Upper lobe of right lung (tissue), 1 donor: ENCODE measurements around the gene FBF1. TPM values are rescaled to one million over a fixed set of nuclear protein-coding genes. Genes with fewer than 3 reads are reported as not detected.

Source experiments
- ATAC-seq: fragments of 200-7000 bp; cut with Tn5 transposase; one replicate; pipeline ENCODE4 v1.9.1; 2020; ENCODE audit warnings: mild to moderate bottlenecking, moderate library complexity
- DNase-seq: peaks from one replicate; pipeline ENCODE4 v3.0.0-alpha.2; 2020
- H3K27ac ChIP-seq: fragments of 200-600 bp; one replicate; pipeline ENCODE4 v1.8.0; 2022
- H3K27me3 ChIP-seq: fragments of 200-600 bp; one replicate; pipeline ENCODE4 v1.8.0; 2022; ENCODE audit warnings: mild to moderate bottlenecking
- H3K36me3 ChIP-seq: fragments of 200-600 bp; one replicate; pipeline ENCODE4 v1.8.0; 2022
- H3K4me1 ChIP-seq: fragments of 200-600 bp; one replicate; pipeline ENCODE4 v1.8.0; 2022
- H3K4me3 ChIP-seq: fragments of 200-600 bp; one replicate; pipeline ENCODE4 v1.8.0; 2022; ENCODE audit warnings: mild to moderate bottlenecking
- H3K9me3 ChIP-seq: fragments of 200-600 bp; one replicate; pipeline ENCODE4 v1.8.0; 2022
- intact Hi-C: fragments of 100-400 bp; cut with DNase I; formaldehyde crosslinking; loops from one replicate; pipeline ENCODE4 v1.11.0; 2022
- total RNA-seq: library from RNA; stranded (reverse); fragmentation: NEBNext Ultra II Directional; extraction: Animal tissue kit (Norgen Biotek cat#: 25700); gene quantifications from one replicate; pipeline ENCODE4 v1.2.1, GENCODE V29; 2021
- TF ChIP-seq, protein P1 (sequence below): fragments of 200-600 bp; IDR thresholded peaks from one replicate; pipeline ENCODE4 v1.8.0; 2022; ENCODE audit warnings: antibody characterized with exemption
- donor health status: DM: no; HTN: yes; CAD: no; lungs with severe emphysema.

FBF1 gene
- total RNA-seq, 1 donor from 2014 or later, result 11.3 TPM

DNA sequence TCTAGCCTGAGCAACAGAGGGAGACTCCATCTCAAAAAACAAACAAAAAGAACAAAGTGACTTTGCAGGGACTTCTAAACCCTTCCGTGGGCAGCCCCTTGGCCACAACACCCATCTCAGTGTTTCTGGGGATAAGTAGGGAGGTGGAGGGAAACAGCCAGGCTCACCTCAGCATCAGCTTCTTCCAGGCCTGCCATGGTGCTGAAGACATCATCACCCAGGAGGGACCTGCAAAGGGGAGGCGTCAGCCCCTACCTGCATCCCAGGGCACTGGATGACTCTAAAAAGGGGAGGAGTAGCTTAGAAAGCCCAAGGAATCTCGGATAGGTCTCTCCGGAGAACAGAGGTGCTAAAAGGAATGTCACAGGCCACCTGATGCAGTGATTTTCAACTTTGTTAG is 9.8 kb downstream of the FBF1 start:
- TF ChIP-seq, protein P1, sequence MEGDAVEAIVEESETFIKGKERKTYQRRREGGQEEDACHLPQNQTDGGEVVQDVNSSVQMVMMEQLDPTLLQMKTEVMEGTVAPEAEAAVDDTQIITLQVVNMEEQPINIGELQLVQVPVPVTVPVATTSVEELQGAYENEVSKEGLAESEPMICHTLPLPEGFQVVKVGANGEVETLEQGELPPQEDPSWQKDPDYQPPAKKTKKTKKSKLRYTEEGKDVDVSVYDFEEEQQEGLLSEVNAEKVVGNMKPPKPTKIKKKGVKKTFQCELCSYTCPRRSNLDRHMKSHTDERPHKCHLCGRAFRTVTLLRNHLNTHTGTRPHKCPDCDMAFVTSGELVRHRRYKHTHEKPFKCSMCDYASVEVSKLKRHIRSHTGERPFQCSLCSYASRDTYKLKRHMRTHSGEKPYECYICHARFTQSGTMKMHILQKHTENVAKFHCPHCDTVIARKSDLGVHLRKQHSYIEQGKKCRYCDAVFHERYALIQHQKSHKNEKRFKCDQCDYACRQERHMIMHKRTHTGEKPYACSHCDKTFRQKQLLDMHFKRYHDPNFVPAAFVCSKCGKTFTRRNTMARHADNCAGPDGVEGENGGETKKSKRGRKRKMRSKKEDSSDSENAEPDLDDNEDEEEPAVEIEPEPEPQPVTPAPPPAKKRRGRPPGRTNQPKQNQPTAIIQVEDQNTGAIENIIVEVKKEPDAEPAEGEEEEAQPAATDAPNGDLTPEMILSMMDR, result no peak
- Histone ChIP-seq H3K4me3 (no peak overlapping the region), H3K4me1 (no peaks in the 10 kb centered on the region), H3K27ac (no peak overlapping the region), H3K27me3 (no peaks in the 10 kb centered on the region), H3K9me3 (no peaks in the 10 kb centered on the region), H3K36me3 (no peaks in the 10 kb centered on the region)
- DNase-seq, result no peak
- no peak for ATAC-seq
- intact Hi-C loops, result no loop called here

DNA sequence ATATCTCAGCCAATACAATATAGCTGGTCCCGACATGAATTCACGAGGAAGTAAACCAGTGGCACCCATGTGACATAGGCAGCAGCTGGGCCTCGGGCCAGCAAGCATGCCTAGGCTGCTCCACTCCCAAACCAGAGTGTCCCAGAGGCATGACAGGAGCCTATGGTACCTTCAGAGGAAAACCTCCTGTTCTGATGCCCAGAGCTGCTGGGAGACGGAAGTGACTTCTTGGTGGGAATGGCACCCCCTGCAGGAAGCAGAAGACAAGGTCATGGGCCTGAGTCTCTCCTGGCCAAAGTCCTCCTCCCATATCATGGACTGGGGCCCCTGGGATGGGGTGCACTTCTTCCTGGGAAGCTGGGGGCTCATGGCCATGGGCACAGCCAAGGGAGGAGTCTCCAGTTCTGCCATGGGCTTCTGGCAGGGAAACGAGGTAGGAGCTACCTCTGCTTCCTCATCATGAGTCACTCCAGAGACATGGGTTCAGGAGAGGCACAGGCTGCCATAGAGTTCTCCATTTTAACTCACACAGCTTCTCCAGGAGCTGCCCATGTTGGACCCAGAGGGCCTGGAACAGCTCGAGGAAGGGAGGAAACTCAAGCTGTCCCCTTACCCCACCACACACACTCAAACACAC is 13.4 kb downstream of the FBF1 start:
- intact Hi-C loops, result no loop called here
- ATAC-seq, result peak; percentile 90

DNA sequence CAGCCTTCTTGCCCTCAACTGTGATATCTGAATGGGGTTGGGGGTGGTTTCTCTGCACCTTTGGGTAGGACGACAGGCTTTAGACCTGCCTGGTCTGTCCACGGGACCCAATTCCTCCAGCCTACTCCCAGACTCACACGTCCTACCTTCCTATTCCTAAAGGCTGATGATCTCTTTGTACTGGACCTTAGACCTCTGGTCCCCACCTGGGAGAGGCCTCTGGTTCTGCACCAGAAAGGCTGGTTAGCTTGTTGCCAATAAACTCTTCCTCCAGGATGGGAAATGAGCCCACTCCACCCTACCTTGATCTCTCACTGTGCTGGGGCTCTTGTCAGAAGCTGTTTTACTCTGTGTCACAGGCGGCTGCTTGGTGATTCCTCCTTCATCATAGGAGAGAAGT is 14.4 kb downstream of the FBF1 start:
- no peak for ATAC-seq
- Histone ChIP-seq H3K27ac (no peak overlapping the region), H3K4me1 (no peaks in the 10 kb centered on the region), H3K9me3 (no peaks in the 10 kb centered on the region), H3K4me3 (no peak overlapping the region), H3K36me3 (no peaks in the 10 kb centered on the region), H3K27me3 (no peaks in the 10 kb centered on the region)
- TF ChIP-seq, protein P1, result no peak
- no peak for DNase-seq
- intact Hi-C loops, result no loop called here

More for the DNA sequence above, 13.4 kb downstream of the FBF1 start:
- DNase-seq, result no peak
- Histone ChIP-seq H3K27ac (no peak overlapping the region), H3K4me3 (no peak overlapping the region), H3K4me1 (no peaks in the 10 kb centered on the region), H3K27me3 (no peaks in the 10 kb centered on the region), H3K36me3 (no peaks in the 10 kb centered on the region), H3K9me3 (no peaks in the 10 kb centered on the region)
- TF ChIP-seq, protein P1, result peak; percentile 43

DNA sequence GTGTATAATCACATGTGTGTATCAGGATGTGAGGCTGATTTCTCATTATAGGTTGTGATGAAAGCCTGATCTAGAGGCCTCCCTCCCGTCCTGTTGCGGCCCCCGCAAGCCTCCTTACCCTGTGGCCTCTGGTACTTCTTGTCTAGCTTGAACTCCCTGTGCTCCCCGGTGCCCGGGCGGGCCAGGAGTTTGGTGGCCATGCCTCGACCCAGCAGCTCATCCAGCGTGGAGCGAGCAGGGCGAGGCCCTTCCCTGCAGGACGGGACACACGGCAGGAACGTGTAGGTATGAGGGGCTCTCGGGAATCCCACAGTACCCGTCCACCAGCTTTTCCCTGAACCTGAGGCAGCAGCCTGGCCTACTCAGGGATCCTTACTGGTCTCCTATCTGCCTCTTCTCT is 14.9 kb downstream of the FBF1 start:
- ATAC-seq, result no peak
- TF ChIP-seq, protein P1, result no peak
- Histone ChIP-seq H3K9me3 (no peaks in the 10 kb centered on the region), H3K27ac (no peak overlapping the region), H3K4me1 (no peaks in the 10 kb centered on the region), H3K4me3 (no peak overlapping the region), H3K36me3 (no peaks in the 10 kb centered on the region), H3K27me3 (no peaks in the 10 kb centered on the region)
- DNase-seq, result no peak
- intact Hi-C loops, result no loop called here

DNA sequence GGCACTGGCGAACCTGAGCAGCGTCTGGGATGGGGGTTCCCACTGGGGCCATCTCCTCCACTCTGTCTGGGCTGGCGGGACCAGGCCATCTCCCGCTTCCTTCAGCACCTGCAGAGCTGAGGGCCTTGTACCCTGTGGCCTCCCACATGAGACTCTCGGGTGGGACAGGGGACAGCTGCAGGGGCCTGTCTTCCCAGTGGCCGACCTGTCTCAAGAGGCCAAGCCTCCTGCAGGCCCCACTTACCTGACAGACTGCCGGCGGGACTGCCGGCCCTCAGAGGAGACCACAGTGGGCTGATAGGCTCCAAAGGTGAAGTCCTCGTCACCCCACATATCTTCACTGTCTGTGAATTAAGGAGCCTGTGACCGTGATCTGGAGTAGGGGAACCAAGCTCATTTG is 15.7 kb downstream of the FBF1 start:
- no peak overlapping the region for H3K27ac ChIP-seq
- no peak for DNase-seq
- TF ChIP-seq, protein P1, result no peak
- H3K4me3 ChIP-seq, result no peak overlapping the region
- no peak for ATAC-seq
- H3K36me3 ChIP-seq, result no peaks in the 10 kb centered on the region
- no peaks in the 10 kb centered on the region for H3K4me1 ChIP-seq
- no peaks in the 10 kb centered on the region for H3K27me3 ChIP-seq
- no peaks in the 10 kb centered on the region for H3K9me3 ChIP-seq
- intact Hi-C loops, result no loop called here
